Regular cardiac myocyte (primary cell): ENCODE data around the gene ZCCHC12. TPM values are rescaled to one million over a fixed set of nuclear protein-coding genes. Genes with fewer than 3 reads are reported as not detected.

ENCODE experiments used
- total RNA-seq: library from RNA; depleted of rRNA; stranded (reverse); fragments of >200 nt; gene quantifications from 2 replicates; pipeline ENCODE4 v1.2.3, GENCODE V29; 2014

Gene ZCCHC12
- under 0.01 TPM in 1 of 2 replicates, not detected in the other for total RNA-seq

DNA sequence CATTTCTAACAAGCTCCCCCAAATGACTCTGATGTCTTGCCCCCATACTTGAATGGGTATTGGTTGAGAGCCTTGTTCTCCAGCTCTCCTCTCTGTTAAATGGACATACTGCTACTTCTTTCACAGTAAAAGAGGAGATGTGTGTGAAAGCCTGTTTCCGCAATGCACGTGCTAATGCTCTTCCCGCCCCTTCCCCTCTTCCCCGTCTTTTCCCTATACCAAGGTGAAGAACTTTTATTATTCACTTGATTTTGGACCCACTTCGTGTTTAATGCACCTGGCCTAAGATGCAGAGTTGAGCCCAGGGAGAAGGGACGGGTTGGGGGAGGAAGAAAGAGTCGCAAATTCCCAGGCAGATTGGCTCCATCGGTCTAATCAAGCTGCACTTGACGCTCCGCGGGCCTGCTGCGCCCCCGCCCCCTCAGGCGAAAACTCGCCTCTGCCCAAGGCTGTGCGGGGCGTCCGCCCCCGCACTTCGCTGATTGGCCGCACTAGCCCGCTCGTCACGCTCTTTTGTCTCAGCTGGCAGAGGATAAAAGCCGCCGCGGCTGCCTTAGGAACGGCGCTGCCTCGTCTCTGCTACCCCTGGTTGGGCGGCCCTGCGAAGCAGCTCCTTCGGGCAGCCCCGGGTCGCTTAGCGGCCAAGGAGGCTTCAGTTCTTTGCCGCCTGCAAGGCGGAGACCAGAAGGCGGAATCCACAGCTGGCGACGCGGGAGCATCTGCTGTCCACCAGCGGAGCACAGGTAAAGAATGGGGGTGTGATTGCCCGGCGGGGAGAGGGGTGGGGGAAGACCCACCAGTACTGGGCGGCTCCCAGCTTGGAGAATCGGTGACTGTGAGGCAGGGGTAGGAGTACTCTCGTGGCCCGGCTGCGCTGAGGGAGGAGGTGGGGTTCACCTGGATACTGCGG lies at the start of gene ZCCHC12:
ZCCHC12 (plus strand) TSS at position 562 of the 910 bp plus-strand sequence. CDS start 1,421 bp downstream, outside the sequence.

Other genes with a start within 250 kb of the ZCCHC12 start
- 37.4 and 51.9 TPM in 2 replicates for gene IL13RA1, start 96.2 kb upstream of the ZCCHC12 start, total RNA-seq
- gene LONRF3, start 150.8 kb downstream of the ZCCHC12 start, total RNA-seq = 0.19 and 1.7 TPM in 2 replicates
- gene CT47C1, start 249.2 kb downstream of the ZCCHC12 start, total RNA-seq = not detected in 2 replicates